Liver (tissue), 9 donors: ENCODE measurements around the gene FAM234B. TPM values are rescaled to one million over a fixed set of nuclear protein-coding genes. Genes with fewer than 3 reads are reported as not detected.

Source experiments
- DNase-seq: peaks from one replicate; pipeline ENCODE4 v3.0.0-alpha.2; 2017; ENCODE audit warnings: low spot score
- H3K27ac ChIP-seq, 2 donors: one replicate each; pipeline ENCODE4 v1.7.0; 2013; ENCODE audit warnings: inconsistent platforms in 2 of 2, low read length in 2 of 2, control low read depth in 1 of 2, low read depth in 1 of 2, mild to moderate bottlenecking in 1 of 2
- H3K27me3 ChIP-seq, 4 donors: one replicate each; pipeline versions ENCODE4 v1.6.1 to v1.7.0; 2013; ENCODE audit warnings: low read length in 3 of 4, inconsistent platforms in 1 of 4, mild to moderate bottlenecking in 1 of 4, moderate library complexity in 1 of 4; ENCODE audit not compliant: control insufficient read depth in 4 of 4, insufficient read depth in 4 of 4
- H3K36me3 ChIP-seq, 4 donors: one replicate each; pipeline versions ENCODE4 v1.6.1 to v1.7.0; 2013; ENCODE audit warnings: low read length in 3 of 4, mild to moderate bottlenecking in 3 of 4, low read depth in 1 of 4, moderate library complexity in 1 of 4; ENCODE audit not compliant: control insufficient read depth in 4 of 4, insufficient read depth in 3 of 4
- H3K4me1 ChIP-seq, 4 donors: one replicate each; pipeline versions ENCODE4 v1.6.1 to v1.7.0; 2013; ENCODE audit warnings: low read length in 3 of 4, mild to moderate bottlenecking in 3 of 4, moderate library complexity in 1 of 4; ENCODE audit not compliant: control insufficient read depth in 4 of 4, insufficient read depth in 4 of 4
- H3K4me3 ChIP-seq, 3 donors: one replicate each; pipeline versions ENCODE4 v1.6.1 to v1.7.0; 2013; ENCODE audit warnings: low read length in 3 of 3, control low read depth in 1 of 3, low read depth in 1 of 3, mild to moderate bottlenecking in 1 of 3
- H3K9ac ChIP-seq, 2 donors: one replicate each; pipeline ENCODE4 v1.7.0; 2013; ENCODE audit warnings: low read length in 2 of 2, mild to moderate bottlenecking in 2 of 2, moderate library complexity in 2 of 2, control low read depth in 1 of 2, low read depth in 1 of 2
- H3K9me3 ChIP-seq, 4 donors: one replicate each; pipeline versions ENCODE4 v1.6.1 to v1.7.0; 2013; ENCODE audit warnings: low read length in 3 of 4; ENCODE audit not compliant: control insufficient read depth in 4 of 4
- EGR1 ChIP-seq, 2 donors: IDR thresholded peaks; 2 replicates each; pipeline ENCODE4 v1.6.1; 2016 to 2018; ENCODE audit warnings: antibody characterized with exemption in 2 of 2, low read depth in 2 of 2
- FOXA1 ChIP-seq: IDR thresholded peaks from 2 replicates; pipeline ENCODE4 v1.6.1; 2016; ENCODE audit warnings: antibody characterized with exemption
- FOXA2 ChIP-seq: IDR thresholded peaks from 2 replicates; pipeline ENCODE4 v1.6.1; 2016; ENCODE audit warnings: antibody characterized with exemption
- GABPA ChIP-seq, 2 donors: IDR thresholded peaks in 1 of 2; conservative IDR thresholded peaks in 1 of 2; 2 replicates each; pipeline ENCODE4 v1.6.1; 2016; ENCODE audit warnings: antibody characterized with exemption in 2 of 2, mild to moderate bottlenecking in 1 of 2, moderate library complexity in 1 of 2
- HNF4A ChIP-seq, 2 donors: conservative IDR thresholded peaks; 2 replicates each; pipeline ENCODE4 v1.6.1; 2016; ENCODE audit warnings: antibody characterized with exemption in 2 of 2, mild to moderate bottlenecking in 2 of 2
- HNF4G ChIP-seq: IDR thresholded peaks from 2 replicates; pipeline ENCODE4 v1.6.1; 2016; ENCODE audit warnings: antibody characterized with exemption
- JUND ChIP-seq, 2 donors: IDR thresholded peaks; 2 replicates each; pipeline ENCODE4 v1.6.1; 2016; ENCODE audit warnings: antibody characterized with exemption in 2 of 2
- NR2F2 ChIP-seq: IDR thresholded peaks from 2 replicates; pipeline ENCODE4 v1.6.1; 2016; ENCODE audit warnings: antibody characterized with exemption
- RAD21 ChIP-seq, 2 donors: IDR thresholded peaks; 2 replicates each; pipeline ENCODE4 v1.6.1; 2016; ENCODE audit warnings: antibody characterized with exemption in 2 of 2, mild to moderate bottlenecking in 2 of 2
- RXRA ChIP-seq, 2 donors: IDR thresholded peaks; 2 replicates each; pipeline ENCODE4 v1.6.1; 2017 to 2018; ENCODE audit warnings: antibody characterized with exemption in 2 of 2, mild to moderate bottlenecking in 1 of 2
- SP1 ChIP-seq: IDR thresholded peaks from 2 replicates; pipeline ENCODE4 v1.6.1; 2018; ENCODE audit warnings: antibody characterized with exemption, mild to moderate bottlenecking
- TAF1 ChIP-seq: conservative IDR thresholded peaks from 2 replicates; pipeline ENCODE4 v1.6.1; 2016; ENCODE audit warnings: antibody characterized with exemption, mild to moderate bottlenecking
- YY1 ChIP-seq: IDR thresholded peaks from 2 replicates; pipeline ENCODE4 v1.6.1; 2016; ENCODE audit warnings: antibody characterized with exemption, mild to moderate bottlenecking
- WGBS: extraction: QIAGEN DNeasy Blood & Tissue Kit; methylation state at CpG from one replicate; pipeline ENCODE4 v1.1.7; 2013; 5-methylcytosine and 5-hydroxymethylcytosine counted together
- polyA plus RNA-seq, 2 donors: library from polyadenylated mRNA; stranded (reverse) in 1 of 2; unstranded in 1 of 2; fragments of 200-250 nt in 1 of 2; fragments of >200 nt in 1 of 2; fragmentation: Nextera tagmentation in 1 of 2; extraction: Ambion mirVana in 1 of 2; gene quantifications; one replicate each; pipeline versions ENCODE4 v1.2.1 to v1.2.3, GENCODE V29; 2013 to 2015
- total RNA-seq, 2 donors: library from RNA; depleted of rRNA; stranded (reverse); fragments of >200 nt; gene quantifications; one replicate each; pipeline ENCODE4 v1.2.3, GENCODE V29; 2014
- TF ChIP-seq, protein P1 (sequence below): fragments of 150-350 bp; IDR thresholded peaks from 2 replicates; pipeline ENCODE4 v1.5.1; 2017; ENCODE audit warnings: improper control_type of control experiment, low read depth, low read length; ENCODE audit not compliant: missing input control
- TF ChIP-seq, protein P2 (sequence below): IDR thresholded peaks from 2 replicates; pipeline ENCODE4 v1.6.1; 2016; ENCODE audit warnings: antibody characterized with exemption
- TF ChIP-seq, protein P3 (sequence below): IDR thresholded peaks from 2 replicates; pipeline ENCODE4 v1.6.1; 2016; ENCODE audit warnings: antibody characterized with exemption, mild to moderate bottlenecking
- TF ChIP-seq, protein P4 (sequence below): IDR thresholded peaks from 2 replicates; pipeline ENCODE4 v1.6.1; 2016; ENCODE audit warnings: antibody characterized with exemption
- donor health status: healthy.
- donor health status: healthy.
- donor health status: healthy.
- donor health status: healthy.
- donor health status: healthy.

FAM234B gene
- total and polyA plus RNA-seq, 4 donors, result 1.7 to 8.0 (median 3.2) TPM

DNA sequence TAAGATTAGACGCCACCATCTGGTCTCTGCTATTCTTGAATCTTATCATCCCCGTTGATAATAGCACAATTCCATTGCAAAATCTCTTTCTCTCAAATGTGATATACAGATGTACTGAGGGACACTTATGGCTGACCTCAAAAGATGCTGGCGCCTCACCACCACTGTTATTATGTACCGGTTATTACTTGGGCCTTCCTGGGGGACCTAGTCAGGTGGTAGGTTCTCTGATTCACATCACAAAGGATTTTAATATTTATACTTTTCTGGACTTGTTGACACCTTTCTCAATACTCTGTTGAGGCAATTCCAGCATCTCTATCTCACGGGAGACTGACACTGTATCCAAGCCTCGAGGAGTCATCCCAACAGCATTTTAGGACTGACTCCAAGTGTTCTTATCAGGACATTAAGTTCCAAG is 21.3 kb upstream of the FAM234B start:
- no peak for DNase-seq
- Histone ChIP-seq H3K4me1 (no peaks in the 10 kb centered on the region), H3K9ac (no peak overlapping the region), H3K4me3 (no peak overlapping the region), H3K36me3 (no peaks in the 10 kb centered on the region), H3K27me3 (no peaks in the 10 kb centered on the region), H3K27ac (no peak overlapping the region), H3K9me3 (no peaks in the 10 kb centered on the region)
- TF ChIP-seq TAF1 (no peak), GABPA (IDR thresholded peaks at IDR 0.05 in 1 of 2, conservative IDR thresholded peaks at IDR 0.05 in 1 of 2) (no peak), HNF4G (no peak), FOXA1 (no peak), RAD21 (IDR thresholded peaks at IDR 0.05) (no peak), SP1 (no peak), HNF4A (conservative IDR thresholded peaks at IDR 0.05) (no peak), FOXA2 (no peak), JUND (IDR thresholded peaks at IDR 0.05) (no peak), NR2F2 (no peak), RXRA (IDR thresholded peaks at IDR 0.05) (no peak), EGR1 (IDR thresholded peaks at IDR 0.05; ENCODE audit: low read depth in 2 of 2) (no peak), YY1 (no peak)
- TF ChIP-seq, protein P1, sequence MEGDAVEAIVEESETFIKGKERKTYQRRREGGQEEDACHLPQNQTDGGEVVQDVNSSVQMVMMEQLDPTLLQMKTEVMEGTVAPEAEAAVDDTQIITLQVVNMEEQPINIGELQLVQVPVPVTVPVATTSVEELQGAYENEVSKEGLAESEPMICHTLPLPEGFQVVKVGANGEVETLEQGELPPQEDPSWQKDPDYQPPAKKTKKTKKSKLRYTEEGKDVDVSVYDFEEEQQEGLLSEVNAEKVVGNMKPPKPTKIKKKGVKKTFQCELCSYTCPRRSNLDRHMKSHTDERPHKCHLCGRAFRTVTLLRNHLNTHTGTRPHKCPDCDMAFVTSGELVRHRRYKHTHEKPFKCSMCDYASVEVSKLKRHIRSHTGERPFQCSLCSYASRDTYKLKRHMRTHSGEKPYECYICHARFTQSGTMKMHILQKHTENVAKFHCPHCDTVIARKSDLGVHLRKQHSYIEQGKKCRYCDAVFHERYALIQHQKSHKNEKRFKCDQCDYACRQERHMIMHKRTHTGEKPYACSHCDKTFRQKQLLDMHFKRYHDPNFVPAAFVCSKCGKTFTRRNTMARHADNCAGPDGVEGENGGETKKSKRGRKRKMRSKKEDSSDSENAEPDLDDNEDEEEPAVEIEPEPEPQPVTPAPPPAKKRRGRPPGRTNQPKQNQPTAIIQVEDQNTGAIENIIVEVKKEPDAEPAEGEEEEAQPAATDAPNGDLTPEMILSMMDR, result no peak
- TF ChIP-seq, protein P2, sequence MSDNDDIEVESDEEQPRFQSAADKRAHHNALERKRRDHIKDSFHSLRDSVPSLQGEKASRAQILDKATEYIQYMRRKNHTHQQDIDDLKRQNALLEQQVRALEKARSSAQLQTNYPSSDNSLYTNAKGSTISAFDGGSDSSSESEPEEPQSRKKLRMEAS, result no peak
- TF ChIP-seq, protein P3, sequence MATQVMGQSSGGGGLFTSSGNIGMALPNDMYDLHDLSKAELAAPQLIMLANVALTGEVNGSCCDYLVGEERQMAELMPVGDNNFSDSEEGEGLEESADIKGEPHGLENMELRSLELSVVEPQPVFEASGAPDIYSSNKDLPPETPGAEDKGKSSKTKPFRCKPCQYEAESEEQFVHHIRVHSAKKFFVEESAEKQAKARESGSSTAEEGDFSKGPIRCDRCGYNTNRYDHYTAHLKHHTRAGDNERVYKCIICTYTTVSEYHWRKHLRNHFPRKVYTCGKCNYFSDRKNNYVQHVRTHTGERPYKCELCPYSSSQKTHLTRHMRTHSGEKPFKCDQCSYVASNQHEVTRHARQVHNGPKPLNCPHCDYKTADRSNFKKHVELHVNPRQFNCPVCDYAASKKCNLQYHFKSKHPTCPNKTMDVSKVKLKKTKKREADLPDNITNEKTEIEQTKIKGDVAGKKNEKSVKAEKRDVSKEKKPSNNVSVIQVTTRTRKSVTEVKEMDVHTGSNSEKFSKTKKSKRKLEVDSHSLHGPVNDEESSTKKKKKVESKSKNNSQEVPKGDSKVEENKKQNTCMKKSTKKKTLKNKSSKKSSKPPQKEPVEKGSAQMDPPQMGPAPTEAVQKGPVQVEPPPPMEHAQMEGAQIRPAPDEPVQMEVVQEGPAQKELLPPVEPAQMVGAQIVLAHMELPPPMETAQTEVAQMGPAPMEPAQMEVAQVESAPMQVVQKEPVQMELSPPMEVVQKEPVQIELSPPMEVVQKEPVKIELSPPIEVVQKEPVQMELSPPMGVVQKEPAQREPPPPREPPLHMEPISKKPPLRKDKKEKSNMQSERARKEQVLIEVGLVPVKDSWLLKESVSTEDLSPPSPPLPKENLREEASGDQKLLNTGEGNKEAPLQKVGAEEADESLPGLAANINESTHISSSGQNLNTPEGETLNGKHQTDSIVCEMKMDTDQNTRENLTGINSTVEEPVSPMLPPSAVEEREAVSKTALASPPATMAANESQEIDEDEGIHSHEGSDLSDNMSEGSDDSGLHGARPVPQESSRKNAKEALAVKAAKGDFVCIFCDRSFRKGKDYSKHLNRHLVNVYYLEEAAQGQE, result no peak
- TF ChIP-seq, protein P4, sequence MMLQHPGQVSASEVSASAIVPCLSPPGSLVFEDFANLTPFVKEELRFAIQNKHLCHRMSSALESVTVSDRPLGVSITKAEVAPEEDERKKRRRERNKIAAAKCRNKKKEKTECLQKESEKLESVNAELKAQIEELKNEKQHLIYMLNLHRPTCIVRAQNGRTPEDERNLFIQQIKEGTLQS, result no peak
- WGBS, result 86% methylated on average over 6 of the region's 6 CpGs

DNA sequence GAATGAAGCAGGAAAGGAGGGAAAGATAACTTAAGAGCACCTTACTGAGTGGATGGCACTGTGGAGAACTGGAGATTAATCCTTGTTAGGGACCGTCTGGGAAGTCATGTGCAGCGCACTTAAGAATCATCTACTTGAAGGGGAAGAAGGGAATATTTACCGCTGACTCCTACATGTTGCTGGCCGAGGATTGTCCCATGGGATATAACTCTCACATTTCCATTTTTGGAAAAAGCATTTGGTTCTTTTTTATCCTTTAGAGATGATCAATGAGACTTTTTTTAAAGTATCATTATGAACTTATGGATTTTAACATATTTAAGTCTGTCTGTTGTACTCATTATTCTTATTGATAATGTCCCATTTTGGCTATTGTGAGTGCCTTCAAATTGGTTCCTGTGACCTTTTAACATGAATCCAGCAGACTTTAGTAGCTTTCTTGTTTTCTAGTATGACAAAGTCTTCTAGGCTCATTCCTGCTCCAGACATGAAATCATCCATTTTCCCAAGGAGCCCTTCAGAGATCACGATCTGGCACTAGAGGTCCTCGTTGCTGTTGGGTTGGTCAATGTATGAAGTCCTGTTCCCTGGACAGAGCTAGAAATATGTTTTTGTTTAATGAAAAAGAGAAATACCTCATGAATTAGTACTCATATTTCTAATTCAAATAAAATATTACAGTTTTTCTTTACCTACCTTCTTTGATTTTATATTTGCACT is 20.2 kb upstream of the FAM234B start:
- H3K9ac ChIP-seq, result no peak overlapping the region
- TF ChIP-seq SP1, result no peak
- no peak for TF ChIP-seq EGR1 (IDR thresholded peaks at IDR 0.05; ENCODE audit: low read depth in 2 of 2)
- TF ChIP-seq, protein P2, result no peak
- TF ChIP-seq HNF4A (conservative IDR thresholded peaks at IDR 0.05), result no peak
- TF ChIP-seq FOXA2, result no peak
- TF ChIP-seq RXRA (IDR thresholded peaks at IDR 0.05), result no peak
- peak in 1 of 2 donors; percentile 72 for TF ChIP-seq RAD21 (IDR thresholded peaks at IDR 0.05)
- TF ChIP-seq, protein P1, result peak; percentile 17
- H3K4me1 ChIP-seq, result no peaks in the 10 kb centered on the region
- H3K27me3 ChIP-seq, result no peaks in the 10 kb centered on the region
- H3K9me3 ChIP-seq, result no peaks in the 10 kb centered on the region
- 81% methylated on average over 6 of the region's 6 CpGs for WGBS
- DNase-seq, result no peak
- H3K4me3 ChIP-seq, result no peak overlapping the region
- no peak overlapping the region for H3K27ac ChIP-seq
- no peaks in the 10 kb centered on the region for H3K36me3 ChIP-seq
